Limb (tissue), 2 donors: ENCODE data around the gene ASTE1.
"Not testable (repeated sequence)": the region's sequence is repeated elsewhere in the genome, so short reads cannot be mapped to it uniquely, and the experiment has no call there.

Source experiments
- DNase-seq, 2 donors: peaks; one replicate each; pipeline ENCODE4 v3.0.0-alpha.2; 2016; ENCODE audit errors: extremely low spot score in 2 of 2

Gene ASTE1

DNA sequence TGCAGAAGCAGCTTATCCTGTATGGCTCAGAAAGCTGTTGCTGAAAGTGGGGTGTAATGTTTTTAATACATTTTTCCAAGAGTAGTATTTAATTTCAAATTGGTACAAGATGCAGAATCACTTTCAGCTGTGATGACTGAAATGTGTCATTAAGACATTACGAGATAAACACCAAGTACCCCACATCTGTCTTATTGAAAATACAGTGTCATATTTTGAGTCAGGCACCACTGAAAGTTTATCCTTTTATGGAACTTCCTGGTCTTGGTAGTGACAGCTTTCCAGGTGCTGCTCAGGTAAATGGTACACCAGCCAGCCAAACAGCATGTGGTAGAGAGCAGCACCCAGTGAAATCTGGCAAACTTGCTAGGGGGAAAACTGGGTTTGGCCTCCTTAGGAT, 16.9 kb downstream of the ASTE1 start:
- no peak for DNase-seq

DNA sequence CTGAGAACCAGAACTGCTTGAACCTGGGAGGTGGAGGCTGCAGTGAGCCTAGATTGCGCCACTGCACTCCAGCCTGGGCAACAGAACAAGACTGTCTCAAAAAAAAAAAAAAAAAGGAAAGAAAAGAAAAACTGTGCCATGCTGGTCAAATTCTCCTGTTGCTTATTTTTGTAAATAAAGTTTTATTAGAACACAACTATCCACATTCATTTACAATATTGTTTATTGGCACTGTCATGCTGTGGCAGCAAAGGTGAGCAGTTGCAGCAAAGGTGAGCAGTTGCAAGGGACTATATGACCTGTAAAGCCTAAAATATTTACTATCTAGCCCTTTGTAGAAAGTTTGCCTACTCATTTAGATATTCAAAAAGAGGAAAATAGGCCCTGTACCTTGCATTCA, 18.3 kb downstream of the ASTE1 start:
- DNase-seq, result no peak

DNA sequence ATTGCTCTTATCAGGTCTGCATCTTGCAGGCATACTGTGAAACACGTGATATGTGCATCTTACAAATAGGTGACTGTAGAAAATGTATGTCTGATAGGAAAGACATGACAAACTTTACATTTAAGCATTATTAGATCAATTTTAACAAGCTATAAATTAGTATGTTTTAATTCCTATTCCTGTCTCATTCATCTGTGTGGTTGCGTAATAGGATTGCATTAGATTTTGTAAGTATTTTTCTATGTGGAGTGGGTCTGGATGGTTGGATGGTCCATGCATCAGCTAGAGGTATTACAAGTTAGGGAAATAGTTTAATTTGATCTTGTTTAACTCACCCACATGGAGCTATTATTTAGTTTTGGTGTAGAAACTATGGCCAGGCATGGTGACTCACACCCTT, 18.8 kb downstream of the ASTE1 start:
- DNase-seq, result no peak

DNA sequence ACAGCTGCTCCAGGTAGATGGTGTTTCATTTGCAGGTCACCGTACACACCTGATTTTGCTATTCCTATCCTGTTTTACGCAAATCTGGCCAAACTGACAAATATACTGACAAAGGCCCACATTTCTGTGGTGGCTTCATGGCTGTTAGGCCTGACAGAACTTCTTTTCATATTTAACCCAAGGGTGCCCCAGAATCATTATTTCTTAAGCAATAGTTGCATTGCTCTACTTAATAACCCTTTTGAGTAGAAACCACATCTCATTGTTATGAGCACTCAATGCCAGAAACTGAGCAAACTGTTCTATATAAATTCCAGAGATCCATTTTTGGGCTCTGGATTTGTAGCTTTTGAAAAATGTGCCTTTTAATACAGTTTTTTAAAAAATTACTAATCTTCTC, 19.4 kb downstream of the ASTE1 start:
- no peak for DNase-seq

DNA sequence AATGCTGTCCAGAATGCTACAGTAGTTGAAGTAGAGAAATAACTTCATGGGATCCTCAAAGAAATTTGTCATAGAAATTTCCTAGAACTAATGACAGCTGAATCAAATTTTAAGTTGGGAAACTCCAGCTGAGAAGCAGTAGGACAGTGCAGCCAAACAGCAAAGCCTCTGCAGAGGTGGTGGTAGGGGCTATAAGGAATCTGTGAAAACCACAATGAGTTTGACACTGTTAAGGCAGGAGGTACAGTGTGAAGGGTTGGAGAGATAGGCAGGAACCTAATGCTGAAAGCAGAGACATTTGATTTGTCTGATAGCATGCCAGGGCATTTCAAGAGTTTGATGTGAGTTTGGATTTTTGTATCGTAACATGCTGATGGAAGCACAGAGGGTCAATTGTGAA, 22.0 kb downstream of the ASTE1 start:
- DNase-seq, result no peak

DNA sequence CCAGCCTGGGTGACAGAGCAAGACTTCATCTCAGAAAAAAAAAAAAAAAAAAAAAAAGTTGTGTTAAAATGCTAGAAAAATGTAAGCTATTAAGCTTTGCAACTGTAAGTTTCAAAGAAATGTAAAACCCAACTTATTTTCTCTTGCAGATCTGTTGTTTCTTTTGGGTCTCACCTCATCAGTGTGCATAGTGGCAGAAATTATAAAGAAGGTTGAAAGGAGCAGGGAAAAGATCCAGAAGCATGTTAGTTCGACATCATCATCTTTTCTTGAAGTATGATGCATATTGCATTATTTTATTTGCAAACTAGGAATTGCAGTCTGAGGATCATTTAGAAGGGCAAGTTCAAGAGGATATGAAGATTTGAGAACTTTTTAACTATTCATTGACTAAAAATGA, 25.6 kb downstream of the ASTE1 start:
- DNase-seq, result no peak

DNA sequence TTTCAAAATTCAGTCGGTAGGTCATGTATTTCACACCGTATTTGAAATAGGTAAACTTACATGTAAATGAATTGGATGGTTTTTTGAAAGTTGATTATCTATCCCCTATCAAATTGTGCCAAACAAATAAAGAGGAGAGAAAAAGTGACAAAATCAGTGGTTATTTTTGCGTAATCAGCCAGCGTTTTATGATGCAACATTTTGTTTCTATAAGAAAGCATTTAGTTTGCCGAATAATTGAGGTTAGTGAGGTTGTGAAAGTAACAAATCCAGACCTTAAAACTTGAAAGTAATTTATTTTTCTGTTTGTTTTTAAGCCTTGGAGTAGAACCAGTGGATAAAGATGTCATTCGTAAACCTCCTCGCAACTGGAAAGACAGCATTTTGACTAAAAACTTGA, 29.3 kb downstream of the ASTE1 start:
- DNase-seq, result no peak

DNA sequence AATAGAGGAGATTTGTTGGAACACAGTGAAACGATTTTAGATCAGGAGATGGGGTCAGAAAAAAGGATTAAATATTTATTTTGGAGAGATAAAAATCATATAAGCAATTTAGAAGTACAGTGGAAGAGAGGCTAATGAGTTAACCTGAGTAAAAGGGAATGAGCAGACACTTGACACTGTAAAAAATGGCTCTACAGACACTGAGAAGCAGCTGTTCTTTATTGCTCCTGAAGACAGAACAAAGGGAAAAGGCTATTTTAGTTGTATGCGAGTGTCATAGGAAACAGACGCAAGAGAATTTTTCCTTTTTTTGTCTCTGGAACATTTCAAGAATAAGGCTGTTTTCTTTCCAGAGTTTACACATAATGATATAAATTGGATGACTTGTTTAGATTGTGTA, 34.3 kb downstream of the ASTE1 start:
- peak in 1 of 2 donors; percentile 16 for DNase-seq

DNA sequence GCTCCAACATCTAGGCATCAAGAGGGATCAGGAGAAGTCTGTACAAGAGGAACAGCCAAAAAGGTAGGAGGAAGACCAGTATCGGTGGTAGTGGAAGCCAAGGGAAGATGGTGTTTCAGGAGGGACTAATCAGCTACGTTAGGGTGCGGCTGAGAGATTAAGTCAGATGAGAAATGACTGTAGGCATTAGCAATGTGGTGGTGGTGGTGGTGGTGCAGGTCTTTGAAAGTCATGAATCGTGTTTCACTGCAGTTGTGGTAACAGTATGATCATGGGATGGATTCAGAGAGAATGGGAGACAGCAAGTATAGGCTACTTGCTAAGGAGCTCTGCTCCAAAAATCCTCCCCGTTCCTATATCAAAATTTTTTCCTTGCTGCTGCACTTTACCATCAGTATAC, 35.5 kb downstream of the ASTE1 start:
- DNase-seq, result no peak

DNA sequence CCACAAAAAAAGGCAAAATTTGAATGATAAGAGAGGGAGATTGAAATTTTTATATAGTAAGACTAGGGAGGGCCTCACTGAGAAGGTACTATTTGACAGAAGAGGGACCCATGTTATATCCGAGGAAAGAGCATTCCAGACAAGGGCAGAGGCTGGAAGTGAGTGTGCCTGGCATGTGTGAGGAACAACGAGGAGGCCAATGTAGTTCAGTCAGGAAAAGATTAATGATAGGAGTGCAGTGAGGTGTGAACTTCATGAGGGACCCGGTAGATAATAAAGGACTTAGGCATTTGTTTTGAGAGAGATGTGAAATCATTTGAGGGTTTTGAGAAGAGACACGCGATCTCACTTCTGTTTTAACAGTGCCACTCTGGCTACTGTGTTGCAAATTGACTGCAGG, 36.3 kb downstream of the ASTE1 start:
- DNase-seq, result no peak

DNA sequence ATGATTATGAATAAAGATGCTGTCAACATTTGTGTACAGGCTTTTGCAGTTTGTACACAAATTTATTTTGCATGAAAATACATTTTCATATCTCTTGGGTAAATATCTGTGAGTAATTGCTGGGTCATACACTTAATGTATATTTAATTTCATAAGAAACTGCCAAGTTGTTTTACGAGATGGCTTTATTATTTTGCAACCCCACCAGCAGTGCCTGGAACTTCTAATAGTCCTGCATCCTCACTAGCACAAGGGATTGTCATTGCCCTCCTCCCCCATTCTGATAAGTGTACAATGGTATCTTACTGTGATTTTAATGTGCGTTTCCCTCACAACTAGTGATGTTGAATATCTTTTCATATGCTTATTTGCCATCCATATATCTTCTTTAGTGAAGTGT, 45.2 kb downstream of the ASTE1 start:
- DNase-seq, result no peak

DNA sequence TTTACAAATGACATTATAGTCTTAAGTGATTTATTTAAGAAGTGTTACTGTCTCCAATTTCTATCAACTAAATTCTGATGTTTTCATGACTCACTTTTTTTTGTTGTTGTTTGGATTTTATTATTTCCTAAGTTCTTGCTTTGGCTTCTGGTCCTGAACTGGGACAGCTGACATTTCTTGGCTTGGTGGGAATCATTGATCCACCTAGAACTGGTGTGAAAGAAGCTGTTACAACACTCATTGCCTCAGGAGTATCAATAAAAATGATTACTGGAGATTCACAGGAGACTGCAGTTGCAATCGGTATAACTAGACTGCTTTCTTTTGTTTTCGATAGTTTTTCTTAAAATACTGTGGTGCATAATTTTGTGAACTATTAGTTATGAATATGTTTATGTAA, 47.5 kb downstream of the ASTE1 start:
- DNase-seq, result no peak

DNA sequence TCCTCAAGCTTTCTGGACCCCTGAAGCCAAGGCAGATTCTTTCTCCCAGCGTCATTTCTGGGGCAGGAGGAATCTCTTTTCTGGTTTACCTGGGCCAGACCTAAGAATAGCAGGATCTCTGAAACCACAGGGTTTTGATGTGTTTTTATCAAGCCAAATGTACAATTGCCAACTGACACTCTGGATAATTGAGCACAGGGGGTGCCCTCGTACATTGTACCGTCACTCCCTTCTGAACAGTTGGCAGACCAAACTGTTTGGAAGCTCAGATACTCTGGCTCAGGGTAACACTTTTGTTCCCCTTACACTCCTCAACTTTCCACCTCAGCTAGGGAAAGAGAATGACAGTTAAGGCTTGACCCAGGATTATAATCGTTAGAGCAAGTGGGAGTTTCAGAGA, 49.9 kb downstream of the ASTE1 start:
- DNase-seq, result no peak

DNA sequence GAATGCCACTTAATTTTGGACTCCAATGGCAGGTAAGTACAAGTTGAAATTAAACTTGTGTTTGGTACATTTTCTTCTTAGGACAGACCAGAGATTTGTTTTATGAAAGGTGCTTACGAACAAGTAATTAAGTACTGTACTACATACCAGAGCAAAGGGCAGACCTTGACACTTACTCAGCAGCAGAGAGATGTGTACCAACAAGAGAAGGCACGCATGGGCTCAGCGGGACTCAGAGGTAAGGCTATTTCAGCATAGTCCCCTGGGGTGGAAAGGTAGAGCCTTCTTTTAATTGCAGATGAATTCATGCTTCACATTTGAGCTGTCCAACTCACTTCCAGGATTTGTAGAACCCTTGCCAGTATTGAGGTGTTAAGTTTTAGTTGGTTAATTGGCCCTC, 51.4 kb downstream of the ASTE1 start:
- no peak for DNase-seq

DNA sequence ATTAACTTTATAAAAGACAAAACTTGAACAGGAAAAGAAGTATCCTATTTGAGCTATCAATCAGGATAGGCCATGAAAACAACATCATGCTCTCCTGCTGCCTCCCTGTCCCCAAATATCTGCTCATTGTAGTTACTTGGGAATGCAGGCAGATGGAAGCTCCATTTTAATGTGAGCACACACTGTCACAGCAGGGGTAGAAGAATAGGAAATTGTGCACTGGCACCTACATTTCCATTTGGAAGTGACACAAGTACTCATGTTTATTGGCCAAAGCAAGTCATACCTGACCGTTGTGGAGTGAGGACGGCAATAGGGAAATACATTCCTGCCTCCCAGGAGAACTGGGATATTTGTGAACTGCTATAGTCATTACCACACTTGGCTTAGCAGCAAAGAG, 52.4 kb downstream of the ASTE1 start:
- DNase-seq, result no peak

DNA sequence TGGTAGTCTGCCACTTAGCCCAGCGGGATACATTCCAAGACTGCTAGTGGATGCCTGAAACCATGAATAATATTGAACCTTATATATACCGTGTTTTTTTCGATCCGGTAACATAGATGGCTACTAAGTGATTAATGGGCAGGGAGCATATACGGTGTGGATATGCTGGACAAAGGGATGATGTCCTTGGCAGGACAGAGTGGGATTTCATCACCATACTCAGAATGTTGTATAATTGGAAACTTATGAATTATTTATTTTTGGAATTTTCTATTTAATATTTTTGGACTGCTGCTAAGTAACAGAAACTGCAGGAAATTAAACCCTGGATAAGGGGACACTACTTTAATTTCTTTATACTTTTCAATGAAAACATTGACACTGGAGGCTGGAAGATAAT, 53.2 kb downstream of the ASTE1 start:
- DNase-seq, result no peak

DNA sequence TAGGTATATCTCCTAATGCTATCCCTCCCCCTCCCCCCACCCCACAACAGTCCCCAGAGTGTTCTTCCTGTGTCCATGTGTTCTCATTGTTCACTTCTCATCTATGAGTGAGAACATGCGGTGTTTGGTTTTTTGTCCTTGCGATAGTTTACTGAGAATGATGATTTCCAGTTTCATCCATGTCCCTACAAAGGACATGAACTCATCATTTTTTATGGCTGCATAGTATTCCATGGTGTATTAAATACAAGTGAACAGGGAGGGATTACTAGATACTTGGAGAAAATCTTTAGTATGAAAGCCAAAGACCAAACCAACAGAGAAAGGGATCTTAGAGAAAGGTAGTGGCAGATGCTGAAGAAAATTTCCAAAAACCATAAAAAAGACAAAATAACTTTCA, 54.0 kb downstream of the ASTE1 start:
- not testable (repeated sequence) for DNase-seq

DNA sequence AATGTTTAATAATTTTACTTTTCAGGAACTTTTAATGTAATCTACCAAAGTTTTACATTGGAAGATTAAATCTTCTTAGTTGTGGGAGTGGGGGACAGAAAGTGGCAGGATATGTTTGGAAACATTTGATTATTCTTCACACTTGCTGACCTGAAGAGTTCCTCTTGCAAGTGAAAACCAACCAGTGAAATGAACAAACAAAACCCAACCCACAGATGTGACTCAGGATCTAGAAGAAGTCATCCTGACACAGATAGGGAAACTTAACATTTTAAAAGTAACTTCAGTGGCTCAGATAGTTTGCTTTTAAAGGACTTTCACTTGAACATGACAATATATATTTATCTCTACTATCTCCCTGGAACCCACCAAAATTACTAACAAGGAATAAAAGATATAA, 55.4 kb downstream of the ASTE1 start:
- DNase-seq, result no peak

DNA sequence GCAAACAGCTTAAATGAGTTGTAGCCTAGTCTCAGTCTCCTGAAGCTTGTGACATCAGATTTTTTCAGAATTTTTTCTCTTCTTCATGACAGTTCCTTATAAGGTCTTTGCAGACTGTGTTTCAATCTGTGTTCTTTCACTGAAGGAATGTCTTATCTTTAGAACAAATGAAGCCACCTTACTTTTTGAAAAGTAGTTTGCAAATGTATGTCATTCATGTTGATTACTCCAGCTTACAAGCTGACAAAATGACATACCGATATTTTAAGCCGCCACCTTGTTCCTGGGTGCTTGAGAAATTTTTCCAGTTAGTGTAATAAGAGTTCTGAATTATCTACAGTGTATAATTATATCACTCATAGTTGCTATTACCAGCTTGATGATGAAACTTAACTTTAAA, 57.0 kb downstream of the ASTE1 start:
- no peak for DNase-seq

DNA sequence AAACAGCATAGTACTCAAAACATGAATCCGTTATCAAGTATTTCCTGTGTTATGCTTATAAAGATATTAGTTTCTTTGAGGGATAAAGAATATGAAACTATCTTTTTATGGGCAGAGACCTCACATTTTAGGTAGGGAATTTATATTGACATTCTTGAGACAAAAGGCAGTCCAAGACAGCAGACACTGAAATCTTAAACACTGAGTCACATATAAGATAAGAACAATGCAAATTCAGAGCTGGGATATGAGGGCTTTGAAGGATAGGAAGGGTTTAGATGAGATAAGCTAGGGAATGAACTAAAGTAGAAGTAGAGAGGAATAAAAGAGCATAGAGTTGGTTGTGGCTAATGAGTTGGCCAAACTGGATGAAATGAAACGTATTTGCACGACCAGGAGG, 58.4 kb downstream of the ASTE1 start:
- no peak for DNase-seq

DNA sequence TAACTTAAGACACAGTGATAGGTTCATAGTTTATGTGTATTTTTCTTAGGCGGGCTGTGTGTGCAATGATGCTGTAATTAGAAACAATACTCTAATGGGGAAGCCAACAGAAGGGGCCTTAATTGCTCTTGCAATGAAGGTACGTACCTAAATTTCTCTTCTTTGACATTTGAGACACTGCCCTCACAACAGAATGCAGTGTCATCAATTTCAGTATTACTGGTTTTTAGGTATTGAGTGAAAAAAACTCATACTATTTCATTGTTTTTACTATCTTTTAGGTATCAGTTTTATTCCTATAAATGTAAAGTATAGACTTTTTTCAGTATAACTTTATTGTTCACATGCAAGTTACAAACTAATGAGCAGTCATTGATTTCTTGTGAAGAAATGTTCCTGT, 59.3 kb downstream of the ASTE1 start:
- DNase-seq, result no peak

DNA sequence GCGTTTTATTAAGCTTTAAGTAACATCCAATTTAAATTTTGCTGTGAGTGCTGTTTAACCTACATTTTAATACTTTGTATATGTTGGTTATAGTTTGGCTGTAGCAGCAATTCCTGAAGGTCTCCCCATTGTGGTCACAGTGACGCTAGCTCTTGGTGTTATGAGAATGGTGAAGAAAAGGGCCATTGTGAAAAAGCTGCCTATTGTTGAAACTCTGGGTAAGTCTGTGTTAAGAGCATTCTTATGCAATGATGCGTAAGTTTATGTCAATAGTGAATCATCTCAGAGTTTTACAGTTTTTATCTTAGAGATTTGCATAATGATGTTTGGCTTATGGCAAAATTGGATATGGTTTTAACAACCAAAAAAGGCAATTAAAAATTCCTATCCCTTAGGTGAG, 62.7 kb downstream of the ASTE1 start:
- DNase-seq, result no peak
